ENCODE measurements around the gene TUBB1.

Gene TUBB1

DNA sequence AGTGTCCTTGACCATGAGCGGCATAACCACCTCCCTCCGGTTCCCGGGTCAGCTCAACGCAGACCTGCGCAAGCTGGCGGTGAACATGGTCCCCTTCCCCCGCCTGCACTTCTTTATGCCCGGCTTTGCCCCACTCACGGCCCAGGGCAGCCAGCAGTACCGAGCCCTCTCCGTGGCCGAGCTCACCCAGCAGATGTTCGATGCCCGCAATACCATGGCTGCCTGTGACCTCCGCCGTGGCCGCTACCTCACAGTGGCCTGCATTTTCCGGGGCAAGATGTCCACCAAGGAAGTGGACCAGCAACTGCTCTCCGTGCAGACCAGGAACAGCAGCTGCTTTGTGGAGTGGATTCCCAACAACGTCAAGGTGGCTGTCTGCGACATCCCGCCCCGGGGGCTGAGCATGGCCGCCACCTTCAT, 4.9 kb downstream of the TUBB1 start:
- Histone ChIP-seq H2AFZ (ENCODE audit: low read length) (no peak overlapping the region), H3F3A (ENCODE audit: insufficient read depth, low read length) (no peaks in the 10 kb centered on the region; the same call in 1 of the 2 replicates), H3K27me3 (replicated peaks; ENCODE audit: insufficient read depth, low read length) (no peaks in the 10 kb centered on the region), H3K79me2 (ENCODE audit: low read length) (peaks cover 52% of the 10 kb centered on the region), H3K4me3 (ENCODE audit: low read length) (no peak overlapping the region), H3K9me2 (replicated peaks; ENCODE audit: insufficient read depth, low read length) (no peaks in the 10 kb centered on the region), H3K4me1 (ENCODE audit: low read length) (peaks cover 5% of the 10 kb centered on the region), H4K20me1 (ENCODE audit: insufficient read depth, low read length) (peaks cover 17% of the 10 kb centered on the region), H3K9me3 (replicated peaks; ENCODE audit: insufficient read depth, low read length) (no peaks in the 10 kb centered on the region), H3K27ac (ENCODE audit: low read length) (no peak overlapping the region), H3K36me3 (replicated peaks; ENCODE audit: insufficient read depth, low read length) (peaks cover 6% of the 10 kb centered on the region; the same call in 1 of the 2 replicates), H3K9ac (ENCODE audit: low read length) (no peak overlapping the region), H3K4me2 (ENCODE audit: low read depth, low read length) (no peak overlapping the region)
- DNase-seq, result no peak
- TF ChIP-seq EZH2phosphoT487 (IDR thresholded peaks at IDR 0.05; ENCODE audit: low read length) (no peak), EZH2 (optimal IDR thresholded peaks at IDR 0.05; ENCODE audit: low read depth, low read length) (no peak), CTCF (IDR thresholded peaks at IDR 0.05; ENCODE audit: low read length) (no peak)

DNA sequence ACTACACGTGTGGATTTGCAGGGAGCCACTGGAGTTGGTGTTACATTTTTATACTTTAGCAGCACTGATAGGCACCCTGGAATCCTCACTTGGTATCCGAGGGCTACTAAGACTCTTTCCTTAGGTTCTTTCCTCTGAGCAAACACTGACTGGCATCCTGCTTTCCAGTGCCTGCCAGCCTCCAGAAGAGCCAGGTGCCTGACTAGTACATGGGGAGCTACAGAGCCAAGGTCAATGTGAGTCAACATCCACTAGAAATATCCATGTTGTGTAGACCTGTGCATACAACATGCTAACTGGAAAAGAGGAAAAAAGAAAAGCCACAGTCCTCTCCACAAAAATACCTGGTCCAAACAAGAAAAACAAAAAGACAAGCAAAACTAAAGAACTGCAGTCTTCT, 5.9 kb downstream of the TUBB1 start:
- H3K9me2 ChIP-seq (replicated peaks; ENCODE audit: insufficient read depth, low read length), result no peaks in the 10 kb centered on the region
- no peaks in the 10 kb centered on the region; the same call in 1 of the 2 replicates for H3F3A ChIP-seq (ENCODE audit: insufficient read depth, low read length)
- TF ChIP-seq EZH2phosphoT487 (IDR thresholded peaks at IDR 0.05; ENCODE audit: low read length), result no peak
- TF ChIP-seq CTCF (IDR thresholded peaks at IDR 0.05; ENCODE audit: low read length), result no peak
- TF ChIP-seq EZH2 (optimal IDR thresholded peaks at IDR 0.05; ENCODE audit: low read depth, low read length), result no peak
- H3K36me3 ChIP-seq (replicated peaks; ENCODE audit: insufficient read depth, low read length), result peaks cover 10% of the 10 kb centered on the region; the same call in 1 of the 2 replicates
- H3K4me3 ChIP-seq (ENCODE audit: low read length), result no peak overlapping the region
- no peaks in the 10 kb centered on the region for H3K27me3 ChIP-seq (replicated peaks; ENCODE audit: insufficient read depth, low read length)
- H4K20me1 ChIP-seq (ENCODE audit: insufficient read depth, low read length), result peaks cover 17% of the 10 kb centered on the region
- no peak overlapping the region for H3K4me2 ChIP-seq (ENCODE audit: low read depth, low read length)
- H3K4me1 ChIP-seq (ENCODE audit: low read length), result peaks cover 12% of the 10 kb centered on the region
- H3K27ac ChIP-seq (ENCODE audit: low read length), result no peak overlapping the region
- no peak for DNase-seq
- no peak overlapping the region for H2AFZ ChIP-seq (ENCODE audit: low read length)
- no peak overlapping the region for H3K9ac ChIP-seq (ENCODE audit: low read length)
- H3K9me3 ChIP-seq (replicated peaks; ENCODE audit: insufficient read depth, low read length), result no peaks in the 10 kb centered on the region
- H3K79me2 ChIP-seq (ENCODE audit: low read length), result peaks cover 62% of the 10 kb centered on the region

- Histone ChIP-seq H3K9ac (ENCODE audit: low read length) (no peak overlapping the region), H3K4me2 (ENCODE audit: low read depth, low read length) (no peak overlapping the region), H3F3A (ENCODE audit: insufficient read depth, low read length) (no peaks in the 10 kb centered on the region; the same call in 1 of the 2 replicates), H3K4me3 (ENCODE audit: low read length) (no peak overlapping the region), H3K27me3 (replicated peaks; ENCODE audit: insufficient read depth, low read length) (no peaks in the 10 kb centered on the region), H4K20me1 (ENCODE audit: insufficient read depth, low read length) (peaks cover 17% of the 10 kb centered on the region), H3K9me3 (replicated peaks; ENCODE audit: insufficient read depth, low read length) (no peaks in the 10 kb centered on the region), H3K79me2 (ENCODE audit: low read length) (peaks cover 66% of the 10 kb centered on the region), H3K9me2 (replicated peaks; ENCODE audit: insufficient read depth, low read length) (no peaks in the 10 kb centered on the region), H2AFZ (ENCODE audit: low read length) (no peak overlapping the region), H3K27ac (ENCODE audit: low read length) (no peak overlapping the region), H3K4me1 (ENCODE audit: low read length) (peaks cover 16% of the 10 kb centered on the region), H3K36me3 (replicated peaks; ENCODE audit: insufficient read depth, low read length) (peaks cover 12% of the 10 kb centered on the region; the same call in 1 of the 2 replicates)
- no peak for DNase-seq
- TF ChIP-seq CTCF (IDR thresholded peaks at IDR 0.05; ENCODE audit: low read length) (no peak), EZH2 (optimal IDR thresholded peaks at IDR 0.05; ENCODE audit: low read depth, low read length) (no peak), EZH2phosphoT487 (IDR thresholded peaks at IDR 0.05; ENCODE audit: low read length) (no peak)
Measured at GRCh38 chr20:59025511-59025910, 6.3 kb downstream of the TUBB1 start.
